ENCODE results near the gene OSTN.

OSTN gene

GRCh38 chr3:191280882-191281281 is 81.8 kb downstream of the OSTN start:
- DNase-seq (ENCODE audit: low read depth), result peak; percentile 40

DNA sequence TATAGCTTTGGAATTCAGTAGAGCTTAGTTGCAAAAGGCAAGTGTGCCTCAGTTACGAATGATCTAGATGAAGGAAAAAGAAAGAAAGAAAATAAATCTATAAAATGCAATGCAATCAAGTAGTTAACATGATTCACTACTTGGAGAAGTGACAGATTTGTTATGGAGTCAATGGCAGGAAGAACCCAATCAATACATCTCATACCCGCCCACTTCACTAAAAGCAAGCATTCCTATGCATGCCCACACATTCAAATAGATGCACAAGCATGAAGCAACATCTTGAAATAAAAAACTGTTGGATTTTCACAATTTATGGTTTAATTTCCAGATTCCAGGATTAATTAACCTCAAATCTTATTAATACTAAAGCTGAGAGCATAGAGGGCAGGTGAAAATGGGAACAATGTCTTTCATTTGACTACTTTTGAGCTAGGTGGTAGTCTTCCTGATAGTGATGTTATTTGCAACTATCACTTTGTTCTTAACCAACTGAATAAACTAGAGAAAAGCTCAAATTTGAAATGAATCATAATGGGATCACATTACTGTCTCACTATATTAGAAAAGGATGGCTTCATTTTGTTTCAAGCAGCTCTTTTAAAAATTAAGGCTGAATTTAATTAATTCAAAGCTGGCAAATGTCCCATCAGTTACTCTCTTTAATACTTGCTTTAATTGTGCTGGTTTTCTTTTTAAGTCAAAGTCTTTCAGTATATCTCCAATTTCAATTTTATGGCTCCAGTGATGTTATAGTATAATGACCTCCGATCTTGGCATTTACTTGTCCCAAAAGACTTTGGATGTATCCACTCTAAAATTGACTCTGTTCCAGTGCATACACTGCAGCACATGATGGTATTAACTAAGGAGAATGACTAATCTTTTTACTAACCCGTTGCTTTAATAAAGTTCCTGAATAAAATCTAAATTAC is 83.5 kb downstream of the OSTN start:
- DNase-seq (ENCODE audit: low read depth), result peak; percentile 87

More at GRCh38 chr3:191280882-191281281, 81.8 kb downstream of the OSTN start:
- H3K4me3 ChIP-seq (ENCODE audit: low read depth, low read length), result no peak overlapping the region
- TF ChIP-seq CTCF (IDR thresholded peaks at IDR 0.05; ENCODE audit: control insufficient read depth, extremely low read depth, insufficient read depth), result no peak

DNA sequence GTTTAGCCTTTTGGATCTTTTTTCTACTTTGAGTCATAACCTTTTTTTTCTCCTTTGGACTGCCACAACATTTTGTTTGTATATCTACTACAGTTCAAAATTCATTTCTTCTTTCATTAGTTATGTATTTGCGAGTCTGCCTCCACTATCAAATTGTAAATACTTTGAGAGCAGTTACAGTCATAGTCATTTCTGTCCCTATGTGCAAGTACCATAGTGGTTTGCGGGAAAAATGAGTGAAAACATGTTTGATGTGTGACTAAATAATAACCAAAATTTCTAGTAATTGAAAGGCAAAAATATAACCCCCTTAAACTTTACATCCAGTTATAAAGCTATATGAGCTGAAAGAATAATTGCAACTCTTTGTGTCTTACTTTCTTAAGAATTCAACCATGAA is 84.4 kb downstream of the OSTN start:
- no peak for DNase-seq (ENCODE audit: low read depth)
- TF ChIP-seq CTCF (IDR thresholded peaks at IDR 0.05; ENCODE audit: control insufficient read depth, extremely low read depth, insufficient read depth), result no peak
- H3K4me3 ChIP-seq (ENCODE audit: low read depth, low read length), result no peak overlapping the region

More for the DNA sequence above, 83.5 kb downstream of the OSTN start:
- no peak overlapping the region for H3K4me3 ChIP-seq (ENCODE audit: low read depth, low read length)
- no peak for TF ChIP-seq CTCF (IDR thresholded peaks at IDR 0.05; ENCODE audit: control insufficient read depth, extremely low read depth, insufficient read depth)

DNA sequence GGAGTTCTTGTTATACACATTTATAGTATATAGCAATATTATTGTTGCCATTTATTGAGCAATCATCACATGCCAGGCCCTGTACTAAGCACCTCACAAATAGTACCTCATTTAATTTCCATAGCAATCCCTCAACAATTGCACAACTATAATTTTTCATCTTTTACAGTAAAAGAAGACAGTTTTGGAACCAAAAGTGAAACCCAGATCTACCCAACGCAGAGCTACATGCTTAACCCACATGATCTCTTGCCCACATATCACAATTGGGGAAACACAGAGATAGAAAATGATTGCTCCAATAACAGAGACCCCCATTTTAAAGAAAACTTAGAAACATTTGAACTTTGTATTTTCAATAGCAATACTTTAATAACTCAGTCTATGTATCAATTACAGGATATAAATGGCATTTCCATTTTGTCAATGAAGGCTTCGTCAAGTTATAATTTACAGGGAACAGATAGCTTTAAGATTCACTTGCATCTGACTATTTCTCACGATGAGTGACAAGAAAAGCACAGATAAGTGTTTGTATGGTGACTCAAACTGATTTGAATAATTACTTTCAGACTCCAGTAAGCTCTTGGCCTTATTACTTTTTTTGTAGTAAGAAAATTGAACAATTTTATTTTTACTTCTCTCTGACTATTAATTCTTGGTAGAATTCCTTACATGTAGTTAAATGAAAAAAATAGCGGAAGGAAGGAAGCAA is 91.4 kb downstream of the OSTN start:
- no peak overlapping the region for H3K4me3 ChIP-seq (ENCODE audit: low read depth, low read length)
- no peak for TF ChIP-seq CTCF (IDR thresholded peaks at IDR 0.05; ENCODE audit: control insufficient read depth, extremely low read depth, insufficient read depth)
- no peak for DNase-seq (ENCODE audit: low read depth)

DNA sequence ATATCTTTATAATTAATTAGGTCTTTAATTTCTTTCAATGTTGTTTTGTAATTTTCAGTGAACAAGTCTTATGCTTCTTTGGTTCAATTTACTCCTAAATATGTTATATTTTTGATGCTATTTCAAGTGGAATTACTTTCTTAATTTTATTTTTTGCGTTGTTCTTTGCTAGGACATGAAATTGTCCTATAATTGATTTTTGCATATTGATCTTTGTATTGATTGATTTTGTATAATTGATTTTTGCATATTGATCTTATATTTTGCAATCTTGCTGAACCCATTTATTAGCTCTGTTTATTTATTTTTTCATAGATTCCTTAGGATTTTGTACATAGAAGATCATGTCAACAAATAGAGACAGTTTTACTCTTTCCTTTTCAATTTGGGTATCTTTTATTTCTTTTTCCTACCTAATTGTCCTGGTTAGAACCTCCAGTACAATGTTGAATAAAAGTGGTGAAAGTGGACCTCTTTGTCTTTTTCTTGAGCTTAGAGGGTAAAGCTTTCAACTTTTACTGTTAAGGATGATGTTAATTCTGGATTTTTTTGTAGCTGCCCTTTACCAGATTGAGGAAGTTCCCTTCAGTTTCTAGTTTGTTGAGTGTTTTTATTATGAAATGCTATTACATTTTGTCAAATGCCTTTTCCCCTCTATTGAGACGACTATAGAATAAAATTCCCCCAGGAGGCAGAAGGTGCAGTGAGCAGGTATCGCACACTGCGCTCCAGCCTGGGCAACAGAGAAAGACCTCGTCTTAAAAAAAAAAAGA is 93.4 kb downstream of the OSTN start:
- no peak for TF ChIP-seq CTCF (IDR thresholded peaks at IDR 0.05; ENCODE audit: control insufficient read depth, extremely low read depth, insufficient read depth)
- DNase-seq (ENCODE audit: low read depth), result no peak
- H3K4me3 ChIP-seq (ENCODE audit: low read depth, low read length), result no peak overlapping the region

- no peak for TF ChIP-seq CTCF (IDR thresholded peaks at IDR 0.05; ENCODE audit: control insufficient read depth, extremely low read depth, insufficient read depth)
- H3K4me3 ChIP-seq (ENCODE audit: low read depth, low read length), result no peak overlapping the region
- DNase-seq (ENCODE audit: low read depth), result no peak
Observed at GRCh38 chr3:191294291-191294690, 95.2 kb downstream of the OSTN start.
